Lung microvascular endothelial cell (primary cell): ENCODE measurements around the gene RAE1. TPM values are rescaled to one million over a fixed set of nuclear protein-coding genes. Genes with fewer than 3 reads are reported as not detected.
"Not testable (repeated sequence)": the region's sequence is repeated elsewhere in the genome, so short reads cannot be mapped to it uniquely, and the experiment has no call there.

Experiments
- DNase-seq, 2 donors: peaks; one replicate each; pipeline versions ENCODE4 v3.0.0 to v3.0.0-alpha.2; 2010; ENCODE audit warnings: low read depth in 2 of 2
- total RNA-seq: library from RNA; depleted of rRNA; stranded (reverse); fragments of >200 nt; gene quantifications from 2 replicates; pipeline ENCODE4 v1.2.1, GENCODE V29; 2014

RAE1 gene
- total RNA-seq, 1 donor from 2014 or later = 16.7 TPM

GRCh38 chr20:57413986-57414385, 62.9 kb downstream of the RAE1 start:
- DNase-seq = no peak

GRCh38 chr20:57414867-57415592, 64.0 kb downstream of the RAE1 start:
- DNase-seq = no peak

DNA sequence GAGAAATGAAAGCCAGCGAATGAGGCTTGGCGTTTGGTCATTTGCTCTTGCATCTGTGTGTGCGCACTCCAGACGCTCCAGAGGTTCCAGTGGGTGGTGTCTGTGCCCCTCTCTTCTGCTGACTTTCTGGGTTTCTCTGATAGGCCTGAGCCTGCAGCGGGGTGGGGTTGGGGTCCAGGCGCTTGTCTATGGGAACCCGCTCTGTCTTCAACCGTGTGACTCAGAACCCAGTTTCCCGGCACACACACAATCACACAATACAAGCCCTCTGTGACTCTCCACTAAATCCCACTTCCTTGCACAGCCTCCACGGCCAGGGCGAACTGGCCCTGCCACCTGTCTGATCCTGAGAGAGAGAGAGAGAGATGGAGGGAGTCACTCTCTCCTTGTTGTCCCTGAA, 64.7 kb downstream of the RAE1 start:
- no peak for DNase-seq

GRCh38 chr20:57416296-57417022, 65.4 kb downstream of the RAE1 start:
- no peak for DNase-seq

- DNase-seq = no peak
Observed at GRCh38 chr20:57417051-57417689, 66.1 kb downstream of the RAE1 start.

DNA sequence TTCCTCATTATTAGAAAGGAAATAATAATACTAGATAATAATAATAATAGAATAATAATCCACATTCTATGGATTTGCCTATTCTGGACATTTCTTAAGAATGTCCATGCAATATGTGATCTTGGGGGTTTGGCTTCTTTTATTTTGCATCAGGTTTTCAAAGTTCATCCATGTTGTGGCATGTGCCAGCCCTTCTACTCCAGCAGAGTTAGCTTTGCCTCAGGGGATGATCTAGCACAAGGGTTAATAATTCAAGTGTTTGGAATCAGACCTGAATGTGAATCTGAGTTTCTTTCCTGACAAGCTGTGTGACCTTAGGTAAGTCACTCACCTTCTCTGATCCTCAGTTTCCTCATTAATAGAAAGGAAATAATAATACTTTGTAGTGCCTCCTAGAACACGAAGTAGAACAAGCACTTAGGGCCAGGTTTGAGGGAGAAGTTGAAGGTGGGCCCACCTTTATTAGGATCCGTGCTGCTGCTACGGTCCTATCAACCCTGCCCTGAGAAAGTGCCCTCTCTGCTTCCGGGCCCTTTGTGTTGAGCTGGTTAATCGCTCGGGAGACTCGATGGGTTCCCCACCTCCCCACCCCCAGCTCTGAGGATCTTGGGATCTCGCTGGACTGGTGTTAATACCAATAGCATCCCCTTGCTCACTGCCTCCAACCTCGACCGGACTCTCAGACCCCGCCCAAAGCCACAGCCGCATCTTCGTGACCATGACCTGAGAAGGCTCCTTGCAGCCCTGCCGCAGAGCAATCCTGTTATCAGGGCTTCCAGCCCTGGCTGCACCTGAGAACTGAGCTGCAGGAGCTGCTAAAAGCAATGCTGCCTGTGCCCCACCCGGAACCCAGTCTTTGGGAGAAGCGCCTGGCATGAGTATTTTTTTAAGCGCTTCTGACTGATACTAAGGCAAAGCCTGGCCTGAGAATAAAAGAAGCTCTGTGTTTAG, 67.0 kb downstream of the RAE1 start:
- DNase-seq = no peak

DNA sequence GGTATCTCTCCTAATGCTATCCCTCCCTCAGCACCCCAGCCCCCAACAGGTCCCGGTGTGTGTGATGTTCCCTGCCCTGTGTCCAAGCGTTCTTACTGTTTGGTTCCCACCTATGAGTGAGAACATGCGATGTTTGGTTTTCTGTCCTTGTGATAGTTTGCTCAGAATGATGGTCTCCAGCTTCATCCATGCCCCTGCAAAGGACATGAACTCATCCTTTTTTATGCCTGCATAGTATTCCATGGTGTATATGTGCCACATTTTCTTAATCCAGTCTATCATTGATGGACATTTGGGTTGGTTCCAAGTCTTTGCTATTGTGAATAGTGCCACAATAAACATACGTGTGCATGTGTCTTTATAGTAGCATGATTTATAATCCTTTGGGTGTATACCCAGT, 68.4 kb downstream of the RAE1 start:
- not testable (repeated sequence) for DNase-seq

DNA sequence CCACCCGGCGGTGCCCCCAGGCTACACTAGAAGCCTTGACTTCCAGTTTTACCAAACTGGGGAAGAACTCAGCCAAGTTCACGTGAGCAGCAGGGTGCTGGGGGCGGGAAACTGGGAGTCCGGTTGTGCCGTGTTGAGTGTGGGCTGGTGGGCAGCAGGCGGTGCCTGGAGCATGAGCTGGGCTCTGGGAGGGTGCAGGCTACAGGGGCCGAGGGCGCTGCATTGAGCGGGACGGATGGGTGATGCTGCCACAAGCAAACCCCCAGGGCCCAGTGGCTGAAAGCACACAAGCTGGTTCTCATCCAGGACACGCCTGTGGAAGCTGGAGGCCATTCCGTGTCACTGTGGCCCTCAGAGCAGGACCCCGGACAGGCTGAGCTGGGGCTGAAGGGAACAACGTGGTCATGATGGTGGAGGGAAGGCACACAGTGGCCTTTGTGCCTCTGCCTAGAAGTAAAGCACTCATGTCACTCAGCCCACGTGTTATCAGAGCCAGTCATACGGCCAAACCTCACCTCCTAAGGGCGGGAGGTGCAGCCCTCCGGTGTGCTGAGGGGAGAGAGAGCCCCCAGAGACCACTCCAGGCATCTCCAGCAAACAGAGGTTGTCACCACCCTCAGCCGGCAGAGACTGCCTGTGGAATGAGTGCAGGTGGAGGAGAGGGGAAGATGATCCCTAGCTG, 69.7 kb downstream of the RAE1 start:
- DNase-seq = no peak

DNA sequence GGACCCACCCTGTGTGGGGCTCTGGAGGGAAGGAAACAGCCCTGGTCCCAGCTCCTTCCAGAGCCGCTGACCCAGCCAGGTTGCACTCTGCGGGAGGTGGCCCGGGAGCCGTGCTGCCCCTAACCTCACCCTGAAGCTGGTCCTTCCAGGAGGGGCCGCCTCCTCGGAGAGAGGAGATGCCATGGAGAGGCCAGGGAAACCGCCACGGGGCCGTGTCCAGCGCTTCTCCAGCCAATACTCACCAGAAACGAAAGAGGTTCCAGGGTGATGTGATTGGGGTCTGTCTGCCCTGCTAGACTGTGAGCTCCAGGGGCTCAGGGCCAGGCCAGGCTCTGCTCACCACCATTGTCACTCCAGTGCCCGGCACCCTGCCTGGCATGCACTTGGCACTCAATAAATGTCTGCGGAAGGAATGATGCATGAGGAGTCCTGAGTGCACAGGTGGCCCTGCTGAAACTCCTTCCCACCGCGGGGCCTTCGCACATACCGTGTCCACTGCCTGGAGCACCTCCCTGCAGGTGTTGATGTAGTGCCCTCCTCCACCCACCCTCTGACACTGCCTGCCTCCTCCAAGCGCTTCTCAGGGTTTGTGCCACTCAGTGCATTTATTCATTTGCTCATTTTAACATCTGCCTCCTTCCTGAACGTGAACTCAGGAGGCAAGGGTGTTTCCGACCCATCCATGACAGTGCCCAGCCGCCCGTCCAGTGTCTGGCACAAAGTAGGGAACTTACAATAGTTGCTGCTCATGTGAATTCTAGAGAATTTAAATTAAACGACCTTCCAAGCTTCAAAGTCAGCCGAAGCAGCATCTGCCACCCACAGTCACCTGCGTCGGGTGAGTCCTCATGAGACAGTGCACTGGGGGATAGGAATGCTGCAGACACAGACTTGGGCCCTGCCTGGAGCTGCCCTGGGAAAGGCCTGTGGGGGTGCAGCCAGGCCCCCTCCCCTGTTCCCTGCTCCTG, 70.5 kb downstream of the RAE1 start:
- no peak for DNase-seq

DNA sequence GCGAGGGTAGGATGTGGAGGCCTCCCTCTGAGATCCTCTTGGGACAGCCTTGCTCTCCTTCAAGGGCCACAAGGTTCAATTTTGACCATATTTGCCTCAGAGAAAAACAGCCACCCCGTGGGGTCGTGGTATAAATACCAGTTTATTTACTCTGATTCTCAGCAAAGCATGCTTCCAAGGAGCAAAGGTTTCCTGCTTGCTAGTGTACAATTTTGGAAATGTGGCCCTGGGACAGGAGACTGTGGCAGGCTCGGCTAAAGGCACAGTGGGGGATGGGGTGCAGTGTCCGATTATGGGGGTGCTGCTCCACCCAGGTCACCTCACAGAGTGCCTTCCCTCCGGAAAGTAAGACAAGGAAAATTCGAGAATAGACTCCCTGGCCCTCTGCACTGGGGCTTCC, 71.2 kb downstream of the RAE1 start:
- no peak for DNase-seq

- no peak for DNase-seq
Observed at GRCh38 chr20:57425150-57426013, 74.3 kb downstream of the RAE1 start.

DNA sequence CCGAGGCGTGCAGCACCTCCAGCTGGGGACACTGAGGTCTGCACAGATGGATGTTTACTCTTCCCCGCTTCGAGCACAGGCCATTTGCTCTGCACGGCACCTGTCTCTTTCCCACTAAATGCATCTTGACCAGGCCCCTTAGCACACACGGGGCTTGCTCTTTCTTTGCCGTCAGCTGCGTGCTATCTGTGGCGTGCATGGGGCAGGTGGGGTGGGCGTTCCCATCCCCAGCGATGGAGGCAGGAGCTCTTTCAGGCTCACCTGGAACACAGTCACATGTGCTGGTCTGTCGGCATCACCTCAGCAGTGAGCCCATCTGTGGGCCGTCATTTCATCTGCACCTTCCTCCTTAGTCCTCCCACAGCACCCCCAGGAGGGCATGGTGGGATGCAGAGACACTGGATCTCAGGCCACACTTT, 75.2 kb downstream of the RAE1 start:
- DNase-seq = no peak

DNA sequence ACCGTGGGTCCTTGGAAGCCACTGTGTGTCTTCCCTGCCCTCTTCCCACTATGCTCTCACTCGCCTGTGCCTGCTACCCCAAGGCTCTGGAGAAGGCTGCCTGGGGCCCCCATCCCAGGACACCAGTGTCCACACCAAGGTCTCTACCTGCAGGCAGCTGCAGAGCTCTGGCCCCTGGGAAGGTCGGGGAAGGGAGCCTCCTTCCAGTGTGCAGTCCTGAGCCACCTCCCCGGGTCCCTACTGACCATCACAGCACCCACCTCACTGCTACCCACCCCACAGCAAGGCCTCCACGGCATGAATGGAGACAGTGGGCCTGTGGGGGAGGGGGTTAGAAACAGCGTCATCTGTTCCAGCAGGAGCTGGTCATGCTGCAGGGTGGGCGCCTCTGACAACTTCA, 75.8 kb downstream of the RAE1 start:
- no peak for DNase-seq

- DNase-seq = no peak
Observed at GRCh38 chr20:57428324-57429158, 77.5 kb downstream of the RAE1 start.
